ENCODE results near the gene CALML5. TPM values are rescaled to one million over a fixed set of nuclear protein-coding genes. Genes with fewer than 3 reads are reported as not detected.

CALML5 gene
- total RNA-seq, 2 donors from 2014 or later: not detected

DNA sequence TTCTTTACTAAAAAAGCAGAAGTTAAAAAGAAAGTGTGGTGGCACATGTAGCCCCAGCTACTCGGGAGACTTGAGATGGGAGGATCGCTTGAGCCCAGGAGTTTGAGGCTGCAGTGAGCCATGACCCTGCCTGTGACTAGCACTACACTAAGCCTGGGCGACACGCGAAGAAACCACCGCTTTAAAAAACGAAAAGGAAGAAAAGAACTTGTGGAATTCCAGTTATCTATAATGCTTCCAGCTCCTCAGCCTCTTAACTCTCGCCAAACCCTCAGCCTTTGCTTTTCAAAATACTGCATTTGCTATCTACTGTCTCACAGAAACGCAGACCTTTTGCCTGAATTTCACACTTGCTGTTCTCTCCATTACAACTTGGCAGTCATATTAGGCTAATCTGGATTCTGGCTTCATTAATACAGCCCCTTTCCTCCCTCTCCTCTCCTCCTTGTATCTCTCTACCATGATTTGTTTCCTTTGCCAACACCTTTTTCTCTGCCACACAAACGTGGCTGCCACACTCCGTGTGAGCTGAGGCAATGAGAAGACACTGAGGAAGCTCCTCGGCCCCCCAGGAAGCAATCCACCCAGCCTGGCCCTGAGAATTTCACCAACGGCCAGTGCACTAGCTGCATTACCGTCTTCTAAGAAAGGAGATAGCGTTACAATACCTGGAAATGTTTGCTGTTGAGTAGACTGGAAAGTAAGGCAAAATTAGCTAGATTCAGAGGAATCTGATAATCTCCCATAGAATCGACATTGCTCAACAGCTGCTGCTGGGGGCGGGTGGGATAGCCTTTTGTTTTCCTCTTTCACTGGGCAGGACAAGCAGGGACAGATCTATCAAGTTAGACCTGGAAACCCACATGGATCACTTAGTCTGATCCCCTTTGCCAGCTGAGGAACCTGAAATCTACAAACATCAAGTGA lies 37.2 kb downstream of the CALML5 start:
- Mint-ChIP-seq H3K27me3 (peaks cover 6% of the 10 kb centered on the region), H3K4me1 (peaks cover 13% of the 10 kb centered on the region), H3K36me3 (ENCODE audit: low read depth) (peaks cover 8% of the 10 kb centered on the region), H3K4me3 (no peak overlapping the region), H3K27ac (peak overlapping the region; percentile 51)
- H3K9me3 ChIP-seq (ENCODE audit: control insufficient read depth, low read length, poor library complexity, severe bottlenecking): no peaks in the 10 kb centered on the region
- no peak for DNase-seq
- no peak for ATAC-seq

GRCh38 chr10:5461203-5461588 lies 38.2 kb downstream of the CALML5 start:
- Mint-ChIP-seq H3K27ac (no peak overlapping the region), H3K27me3 (peaks cover 6% of the 10 kb centered on the region)
- no peak for ATAC-seq

DNA sequence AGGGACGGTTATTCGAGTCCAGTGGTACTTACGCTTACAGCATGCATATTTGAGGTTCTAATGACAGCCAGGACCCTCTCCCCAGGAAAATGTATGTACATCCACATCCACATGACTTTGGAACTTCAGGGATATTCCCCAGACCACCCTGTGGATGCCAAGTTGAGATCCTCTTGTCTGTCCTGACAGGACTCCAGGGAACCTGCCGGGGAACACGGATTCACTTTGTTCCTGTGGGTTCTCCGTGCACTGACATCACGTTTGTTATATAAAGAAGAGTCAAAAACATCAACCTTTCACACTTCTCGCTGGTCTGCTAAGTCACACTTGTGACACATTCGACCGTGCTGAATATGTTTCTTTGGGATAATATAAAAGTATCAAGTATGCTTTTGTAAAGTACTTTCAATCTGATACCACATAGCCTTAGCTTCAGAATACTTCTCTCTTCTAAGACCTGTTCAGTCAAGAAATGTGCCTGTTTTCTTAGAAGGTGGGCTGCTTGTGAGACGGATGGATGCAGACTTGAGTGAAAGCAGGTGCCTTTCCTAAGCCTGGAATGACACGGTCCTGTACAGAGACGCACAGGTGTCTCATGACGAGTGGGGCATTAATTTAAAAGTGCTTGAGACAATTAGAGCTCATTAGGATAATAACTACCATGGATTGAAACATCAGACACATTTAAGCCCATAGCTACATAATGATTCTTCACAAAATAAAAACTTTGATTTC lies 38.7 kb downstream of the CALML5 start:
- Mint-ChIP-seq H3K27ac (no peak overlapping the region), H3K4me3 (no peak overlapping the region), H3K27me3 (peaks cover 6% of the 10 kb centered on the region), H3K4me1 (peaks cover 13% of the 10 kb centered on the region), H3K36me3 (ENCODE audit: low read depth) (peaks cover 8% of the 10 kb centered on the region)
- no peak for ATAC-seq
- H3K9me3 ChIP-seq (ENCODE audit: control insufficient read depth, low read length, poor library complexity, severe bottlenecking): no peaks in the 10 kb centered on the region
- DNase-seq: no peak

More at GRCh38 chr10:5461203-5461588, 38.2 kb downstream of the CALML5 start:
- Mint-ChIP-seq H3K36me3 (ENCODE audit: low read depth) (peaks cover 8% of the 10 kb centered on the region), H3K4me1 (peaks cover 13% of the 10 kb centered on the region), H3K4me3 (no peak overlapping the region)
- no peak for DNase-seq
- no peaks in the 10 kb centered on the region for H3K9me3 ChIP-seq (ENCODE audit: control insufficient read depth, low read length, poor library complexity, severe bottlenecking)

DNA sequence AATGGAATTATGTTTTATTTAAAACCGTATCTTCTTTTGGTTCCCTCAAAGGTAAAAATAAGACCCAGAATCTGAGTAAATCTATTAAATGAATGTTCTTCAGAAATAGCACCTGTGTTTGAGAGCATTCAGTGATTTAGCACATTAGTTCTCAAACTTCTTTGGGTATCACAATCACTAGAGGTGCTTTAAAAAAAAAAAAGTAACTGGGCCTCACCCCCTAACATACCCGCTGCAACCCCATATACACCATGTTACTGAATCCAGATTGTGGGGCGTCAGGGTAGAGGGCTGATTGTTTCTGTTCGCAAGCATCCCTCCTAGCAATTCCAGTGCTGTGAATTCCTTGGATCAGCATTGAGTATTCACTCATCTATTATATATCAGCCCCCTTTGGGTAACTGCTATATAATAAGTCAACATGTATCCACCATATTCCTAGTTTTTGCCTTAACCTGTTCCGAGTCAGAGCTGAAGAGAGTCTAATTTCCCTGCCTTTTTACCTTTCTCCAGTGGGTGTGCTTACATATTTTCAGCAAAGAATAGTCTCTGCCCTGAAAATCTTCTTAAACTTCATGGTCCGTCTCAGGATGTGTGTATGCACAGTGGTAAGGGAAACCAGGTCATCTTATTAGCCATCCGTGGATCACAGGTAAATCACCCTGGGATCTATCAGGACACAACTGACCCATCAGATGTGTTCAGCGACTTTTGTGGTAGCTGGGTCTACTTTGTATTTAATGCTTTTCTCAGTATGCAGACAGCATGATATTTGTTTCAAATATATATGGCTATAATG lies 40.2 kb downstream of the CALML5 start:
- Mint-ChIP-seq H3K4me1 (peaks cover 13% of the 10 kb centered on the region), H3K36me3 (ENCODE audit: low read depth) (peaks cover 8% of the 10 kb centered on the region), H3K27ac (no peak overlapping the region), H3K4me3 (no peak overlapping the region), H3K27me3 (peaks cover 6% of the 10 kb centered on the region)
- ATAC-seq (no peak), DNase-seq (no peak)
- H3K9me3 ChIP-seq (ENCODE audit: control insufficient read depth, low read length, poor library complexity, severe bottlenecking): no peaks in the 10 kb centered on the region

GRCh38 chr10:5458425-5458824 lies 40.9 kb downstream of the CALML5 start:
- Mint-ChIP-seq H3K4me3 (no peak overlapping the region), H3K27ac (peak overlapping the region; percentile 2)

DNA sequence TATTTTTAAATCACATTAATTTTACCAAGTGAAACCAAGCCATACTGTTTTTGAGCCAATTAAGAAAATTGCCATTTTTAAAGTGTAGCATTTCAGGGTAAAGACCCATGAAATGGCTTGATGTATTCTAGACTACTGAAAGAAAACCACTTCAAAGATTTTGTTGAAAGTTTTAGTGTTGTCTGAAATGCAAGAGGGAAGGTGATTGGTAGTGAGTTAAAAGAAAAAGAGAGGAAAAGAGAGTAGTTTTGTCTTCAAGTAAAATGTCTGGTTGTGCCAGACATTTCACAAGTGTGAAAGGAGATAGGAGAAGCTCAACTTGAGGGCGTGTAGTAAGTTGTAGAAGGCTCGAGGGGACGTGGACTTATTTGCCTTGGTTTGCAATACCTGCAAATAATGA lies 41.6 kb downstream of the CALML5 start:
- Mint-ChIP-seq H3K27me3 (no peaks in the 10 kb centered on the region), H3K4me3 (no peak overlapping the region), H3K36me3 (ENCODE audit: low read depth) (peaks cover 5% of the 10 kb centered on the region), H3K27ac (peak overlapping the region; percentile 2), H3K4me1 (peaks cover 8% of the 10 kb centered on the region)
- DNase-seq (no peak), ATAC-seq (peak; percentile 28)
- H3K9me3 ChIP-seq (ENCODE audit: control insufficient read depth, low read length, poor library complexity, severe bottlenecking): no peaks in the 10 kb centered on the region

More at GRCh38 chr10:5458425-5458824, 40.9 kb downstream of the CALML5 start:
- ATAC-seq (no peak), DNase-seq (no peak)
- no peaks in the 10 kb centered on the region for H3K9me3 ChIP-seq (ENCODE audit: control insufficient read depth, low read length, poor library complexity, severe bottlenecking)
- Mint-ChIP-seq H3K27me3 (peaks cover 2% of the 10 kb centered on the region), H3K36me3 (ENCODE audit: low read depth) (peaks cover 5% of the 10 kb centered on the region), H3K4me1 (peaks cover 10% of the 10 kb centered on the region)

DNA sequence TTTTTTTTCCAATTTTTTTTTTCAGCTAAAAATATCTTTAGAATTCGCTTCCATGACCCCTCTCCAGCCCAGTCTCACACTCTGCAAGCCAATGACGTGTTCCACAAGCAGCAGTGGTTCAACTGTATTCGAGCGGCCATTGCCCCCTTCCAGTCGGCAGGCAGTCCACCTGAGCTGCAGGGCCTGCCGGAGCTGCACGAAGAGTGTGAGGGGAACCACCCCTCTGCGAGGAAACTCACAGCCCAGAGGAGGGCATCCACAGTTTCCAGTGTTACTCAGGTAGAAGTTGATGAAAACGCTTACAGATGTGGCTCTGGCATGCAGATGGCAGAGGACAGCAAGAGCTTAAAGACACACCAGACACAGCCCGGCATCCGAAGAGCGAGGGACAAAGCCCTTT lies 42.8 kb downstream of the CALML5 start:
- DNase-seq: no peak
- Mint-ChIP-seq H3K27me3 (no peaks in the 10 kb centered on the region), H3K36me3 (ENCODE audit: low read depth) (peaks cover 5% of the 10 kb centered on the region), H3K27ac (no peak overlapping the region), H3K4me3 (no peak overlapping the region), H3K4me1 (peaks cover 6% of the 10 kb centered on the region)
- no peaks in the 10 kb centered on the region for H3K9me3 ChIP-seq (ENCODE audit: control insufficient read depth, low read length, poor library complexity, severe bottlenecking)
- ATAC-seq: no peak

DNA sequence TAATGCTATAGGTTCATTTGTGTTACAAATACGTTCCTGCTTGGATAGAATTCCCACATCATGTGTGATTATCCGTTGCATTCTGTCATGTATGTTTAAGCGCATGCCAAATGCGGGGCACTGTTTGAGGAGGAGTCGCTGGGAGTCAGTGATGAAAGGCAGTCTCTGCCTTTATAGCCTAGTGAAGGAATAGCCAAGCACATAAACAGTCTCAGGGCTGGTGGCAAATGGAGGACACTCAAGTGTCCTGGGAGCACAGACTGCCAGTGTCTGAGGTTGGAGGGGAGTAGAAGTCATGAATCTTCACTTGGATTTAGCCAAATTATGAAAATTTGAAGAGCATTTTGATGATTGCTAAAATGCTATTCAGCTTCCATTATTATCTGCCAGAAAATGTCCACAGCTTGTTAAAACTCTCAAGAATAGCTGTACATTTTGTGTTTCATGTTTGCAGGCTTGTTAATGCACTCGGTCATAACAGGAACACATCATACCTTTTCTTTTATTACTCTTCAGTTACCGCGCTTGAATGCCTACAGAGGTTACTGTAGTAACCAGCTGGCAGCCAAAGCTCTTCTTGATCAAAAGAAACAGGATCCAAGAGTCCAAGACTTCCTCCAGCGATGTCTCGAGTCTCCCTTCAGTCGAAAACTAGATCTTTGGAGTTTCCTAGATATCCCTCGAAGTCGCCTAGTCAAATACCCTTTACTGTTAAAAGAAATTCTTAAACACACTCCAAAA lies 45.5 kb downstream of the CALML5 start:
- DNase-seq: no peak
- Mint-ChIP-seq H3K36me3 (ENCODE audit: low read depth) (peaks cover 5% of the 10 kb centered on the region), H3K27me3 (no peaks in the 10 kb centered on the region), H3K4me3 (no peak overlapping the region), H3K4me1 (peaks cover 3% of the 10 kb centered on the region), H3K27ac (no peak overlapping the region)
- H3K9me3 ChIP-seq (ENCODE audit: control insufficient read depth, low read length, poor library complexity, severe bottlenecking): no peaks in the 10 kb centered on the region
- ATAC-seq: no peak

DNA sequence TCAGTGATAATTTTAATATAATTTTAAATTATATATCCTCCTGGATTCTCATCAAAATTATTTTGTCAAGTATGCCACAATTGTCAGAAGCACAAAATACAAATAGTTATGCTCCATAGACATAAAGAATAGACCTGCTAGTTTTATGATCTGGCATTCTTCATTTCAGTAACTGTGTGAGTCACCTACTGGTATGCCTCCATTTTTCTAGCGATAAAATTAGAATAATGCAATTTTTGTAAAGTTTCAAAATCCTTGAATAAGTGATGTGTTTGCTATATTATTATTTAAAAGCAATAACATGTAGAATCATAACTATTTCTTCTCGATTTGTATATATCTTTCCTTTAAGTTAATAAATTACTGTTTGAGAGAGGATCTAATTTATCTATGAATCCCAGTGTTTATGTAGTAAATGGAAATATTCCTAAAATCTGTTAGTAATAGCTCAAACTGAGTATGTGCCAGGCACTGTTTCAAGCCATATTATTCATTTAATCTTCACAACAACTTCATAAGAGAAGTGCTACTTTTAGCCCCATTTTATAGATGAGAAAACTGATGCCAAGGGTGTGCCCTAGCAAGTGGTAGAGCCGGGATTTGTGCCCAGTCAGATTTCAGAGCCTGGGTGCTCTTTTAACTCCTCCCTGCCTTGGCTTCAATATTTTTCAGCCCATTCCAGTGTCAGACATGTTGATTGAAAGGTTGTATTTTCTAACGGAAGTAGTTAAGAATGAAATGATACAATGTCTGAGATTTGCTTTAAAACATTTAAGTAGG lies 48.6 kb downstream of the CALML5 start:
- H3K9me3 ChIP-seq (ENCODE audit: control insufficient read depth, low read length, poor library complexity, severe bottlenecking): no peaks in the 10 kb centered on the region
- ATAC-seq (no peak), DNase-seq (no peak)
- Mint-ChIP-seq H3K4me1 (peaks cover 11% of the 10 kb centered on the region), H3K27me3 (no peaks in the 10 kb centered on the region), H3K27ac (no peak overlapping the region), H3K4me3 (no peak overlapping the region), H3K36me3 (ENCODE audit: low read depth) (no peaks in the 10 kb centered on the region)

DNA sequence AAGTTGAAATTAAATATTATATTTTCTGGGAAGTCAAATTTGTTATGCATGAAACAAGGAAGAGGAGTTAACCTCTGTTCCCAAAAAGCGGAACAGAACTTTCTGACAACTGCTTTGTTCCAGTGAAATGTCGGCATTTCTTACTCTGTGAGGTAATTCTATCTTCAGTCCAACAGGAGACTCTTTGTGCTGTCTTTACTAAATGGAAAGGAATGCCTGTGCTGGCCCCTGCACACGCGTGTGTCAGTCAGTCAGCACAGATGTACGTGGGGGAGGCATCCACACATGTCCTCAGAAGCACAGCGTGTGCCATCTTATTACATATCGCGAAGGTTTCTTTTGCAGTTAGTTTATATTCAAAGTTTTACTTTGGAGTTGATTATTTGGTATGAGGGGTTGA lies 49.5 kb downstream of the CALML5 start:
- no peaks in the 10 kb centered on the region for H3K9me3 ChIP-seq (ENCODE audit: control insufficient read depth, low read length, poor library complexity, severe bottlenecking)
- Mint-ChIP-seq H3K27me3 (no peaks in the 10 kb centered on the region), H3K36me3 (ENCODE audit: low read depth) (peaks cover 3% of the 10 kb centered on the region), H3K27ac (no peak overlapping the region), H3K4me3 (no peak overlapping the region), H3K4me1 (peaks cover 13% of the 10 kb centered on the region)
- DNase-seq: no peak
- ATAC-seq: no peak

- no peak for DNase-seq
- H3K36me3 Mint-ChIP-seq (ENCODE audit: low read depth): peaks cover 8% of the 10 kb centered on the region
- H3K27ac Mint-ChIP-seq: no peak overlapping the region
- no peak for ATAC-seq
- no peak overlapping the region for H3K4me3 Mint-ChIP-seq
- H3K27me3 Mint-ChIP-seq: no peaks in the 10 kb centered on the region
- no peaks in the 10 kb centered on the region for H3K9me3 ChIP-seq (ENCODE audit: control insufficient read depth, low read length, poor library complexity, severe bottlenecking)
- H3K4me1 Mint-ChIP-seq: peaks cover 18% of the 10 kb centered on the region
Measured at GRCh38 chr10:5449227-5449626, 50.1 kb downstream of the CALML5 start.

All from T-helper 17 cell (primary cell).